PFSK-1 (cell line): ENCODE data around the gene HAS3.

Source experiments
- REST ChIP-seq, 2 experiments: IDR thresholded peaks; 2 replicates each; pipeline versions ENCODE4 v1.6.1 to v1.8.0; 2011 to 2012; ENCODE audit warnings: low read depth in 2 of 2, low read length in 2 of 2, control low read depth in 1 of 2, inconsistent platforms in 1 of 2, mild to moderate bottlenecking in 1 of 2, moderate library complexity in 1 of 2; ENCODE audit not compliant: insufficient read depth in 1 of 2
- SIN3A ChIP-seq: IDR thresholded peaks from 2 replicates; pipeline ENCODE4 v1.6.1; 2012; ENCODE audit warnings: mild to moderate bottlenecking, low read length, moderate library complexity, borderline replicate concordance; ENCODE audit not compliant: insufficient read depth
- TAF1 ChIP-seq: IDR thresholded peaks from 2 replicates; pipeline ENCODE4 v1.6.1; 2012; ENCODE audit warnings: low read length, control low read depth, borderline replicate concordance; ENCODE audit not compliant: insufficient read depth

- TF ChIP-seq REST (IDR thresholded peaks at IDR 0.05; ENCODE audit: insufficient read depth in 1 of 2, low read depth in 2 of 2, low read length in 2 of 2): no peak
- no peak for TF ChIP-seq TAF1
- no peak for TF ChIP-seq SIN3A
These were observed 14.1 kb downstream of the HAS3 start for GRCh38 chr16:69119536-69119935.
